ENCODE results near the gene FHOD3. TPM values are rescaled to one million over a fixed set of nuclear protein-coding genes. Genes with fewer than 3 reads are reported as not detected.

The FHOD3 gene
- total RNA-seq, 1 experiment from 2014 or later: 18.1 TPM

- Histone ChIP-seq H3K36me3 (ENCODE audit: low read depth, low read length) (no peaks in the 10 kb centered on the region), H3K4me3 (ENCODE audit: low read length) (no peak overlapping the region), H3K4me1 (ENCODE audit: insufficient read depth, low read length) (no peaks in the 10 kb centered on the region), H3K9ac (ENCODE audit: low read length) (no peak overlapping the region), H3F3A (ENCODE audit: low read length, unreplicated experiment) (no peaks in the 10 kb centered on the region), H3K4me2 (ENCODE audit: low read length) (no peak overlapping the region), H3K9me2 (replicated peaks; ENCODE audit: low read length) (no peaks in the 10 kb centered on the region), H3K27ac (ENCODE audit: low read length) (no peak overlapping the region), H3K9me3 (ENCODE audit: low read length) (no peaks in the 10 kb centered on the region), H3K79me2 (ENCODE audit: low read length) (no peaks in the 10 kb centered on the region), H3K27me3 (ENCODE audit: low read length) (no peaks in the 10 kb centered on the region), H4K20me1 (ENCODE audit: low read length) (no peaks in the 10 kb centered on the region), H2AFZ (ENCODE audit: low read length) (no peak overlapping the region)
- intact Hi-C loops (cut with micrococcal nuclease): no loop called here
- no TSS peak for BruUV-seq (replicated peaks)
- ChIA-PET CTCF (no interaction called here), POLR2A (ENCODE audit: unreplicated experiment) (no interaction called here)
- ATAC-seq (no peak), DNase-seq (no peak)
- TF ChIP-seq CTCF (conservative IDR thresholded peaks at IDR 0.05; ENCODE audit: low read depth, low read length) (no peak), EZH2phosphoT487 (IDR thresholded peaks at IDR 0.05; ENCODE audit: borderline replicate concordance, low read length) (no peak), EZH2 (IDR thresholded peaks at IDR 0.05; ENCODE audit: low read length, unreplicated experiment) (no peak)
Observed at GRCh38 chr18:36623091-36623490, 325.6 kb downstream of the FHOD3 start.

- no peak overlapping the region for H3K4me2 ChIP-seq (ENCODE audit: low read length)
- H3K36me3 ChIP-seq (ENCODE audit: low read depth, low read length): no peaks in the 10 kb centered on the region
- no peak overlapping the region for H3K9ac ChIP-seq (ENCODE audit: low read length)
- no peaks in the 10 kb centered on the region for H3K79me2 ChIP-seq (ENCODE audit: low read length)
- H3F3A ChIP-seq (ENCODE audit: low read length, unreplicated experiment): no peaks in the 10 kb centered on the region
- ATAC-seq: no peak
- no peak overlapping the region for H3K4me3 ChIP-seq (ENCODE audit: low read length)
- H2AFZ ChIP-seq (ENCODE audit: low read length): no peak overlapping the region
- POLR2A ChIA-PET (ENCODE audit: unreplicated experiment): no interaction called here
- H3K9me3 ChIP-seq (ENCODE audit: low read length): no peaks in the 10 kb centered on the region
- no peak overlapping the region for H3K27ac ChIP-seq (ENCODE audit: low read length)
- H3K27me3 ChIP-seq (ENCODE audit: low read length): no peaks in the 10 kb centered on the region
- H3K4me1 ChIP-seq (ENCODE audit: insufficient read depth, low read length): no peaks in the 10 kb centered on the region
- no peak for DNase-seq
- no peaks in the 10 kb centered on the region for H4K20me1 ChIP-seq (ENCODE audit: low read length)
- intact Hi-C loops (cut with micrococcal nuclease): no loop called here
- CTCF ChIA-PET: no interaction called here
- no TSS peak for BruUV-seq (replicated peaks)
- no peaks in the 10 kb centered on the region for H3K9me2 ChIP-seq (replicated peaks; ENCODE audit: low read length)
- no peak for TF ChIP-seq CTCF (conservative IDR thresholded peaks at IDR 0.05; ENCODE audit: low read depth, low read length)
- no peak for TF ChIP-seq EZH2phosphoT487 (IDR thresholded peaks at IDR 0.05; ENCODE audit: borderline replicate concordance, low read length)
- TF ChIP-seq EZH2 (IDR thresholded peaks at IDR 0.05; ENCODE audit: low read length, unreplicated experiment): no peak
Observed at GRCh38 chr18:36623681-36624190, 326.2 kb downstream of the FHOD3 start.

- CTCF ChIA-PET: no interaction called here
- Histone ChIP-seq H3K9me2 (replicated peaks; ENCODE audit: low read length) (no peaks in the 10 kb centered on the region), H3K36me3 (ENCODE audit: low read depth, low read length) (no peaks in the 10 kb centered on the region), H3K4me1 (ENCODE audit: insufficient read depth, low read length) (no peaks in the 10 kb centered on the region), H3K27me3 (ENCODE audit: low read length) (no peaks in the 10 kb centered on the region), H3K9ac (ENCODE audit: low read length) (no peak overlapping the region), H3K4me3 (ENCODE audit: low read length) (no peak overlapping the region), H3F3A (ENCODE audit: low read length, unreplicated experiment) (no peaks in the 10 kb centered on the region), H3K79me2 (ENCODE audit: low read length) (no peaks in the 10 kb centered on the region), H3K9me3 (ENCODE audit: low read length) (no peaks in the 10 kb centered on the region), H3K27ac (ENCODE audit: low read length) (no peak overlapping the region), H2AFZ (ENCODE audit: low read length) (no peak overlapping the region), H4K20me1 (ENCODE audit: low read length) (no peaks in the 10 kb centered on the region), H3K4me2 (ENCODE audit: low read length) (no peak overlapping the region)
- no peak for ATAC-seq
- no TSS peak for BruUV-seq (replicated peaks)
- TF ChIP-seq EZH2phosphoT487 (IDR thresholded peaks at IDR 0.05; ENCODE audit: borderline replicate concordance, low read length) (no peak), CTCF (conservative IDR thresholded peaks at IDR 0.05; ENCODE audit: low read depth, low read length) (peak; percentile 26; the same call in 1 of the 2 replicates)
- intact Hi-C loops (cut with micrococcal nuclease): no loop called here
- DNase-seq: no peak
- POLR2A ChIA-PET (ENCODE audit: unreplicated experiment): no interaction called here
Observed at GRCh38 chr18:36624451-36625167, 327.1 kb downstream of the FHOD3 start.
